Liver (tissue), 9 donors: Measurements from ENCODE around the gene ADIG. TPM values are rescaled to one million over a fixed set of nuclear protein-coding genes. Genes with fewer than 3 reads are reported as not detected.

ENCODE experiments used
- DNase-seq: peaks from one replicate; pipeline ENCODE4 v3.0.0-alpha.2; 2017; ENCODE audit warnings: low spot score
- H3K27ac ChIP-seq, 2 donors: one replicate each; pipeline ENCODE4 v1.7.0; 2013; ENCODE audit warnings: inconsistent platforms in 2 of 2, low read length in 2 of 2, control low read depth in 1 of 2, low read depth in 1 of 2, mild to moderate bottlenecking in 1 of 2
- H3K27me3 ChIP-seq, 4 donors: one replicate each; pipeline versions ENCODE4 v1.6.1 to v1.7.0; 2013; ENCODE audit warnings: low read length in 3 of 4, inconsistent platforms in 1 of 4, mild to moderate bottlenecking in 1 of 4, moderate library complexity in 1 of 4; ENCODE audit not compliant: control insufficient read depth in 4 of 4, insufficient read depth in 4 of 4
- H3K36me3 ChIP-seq, 4 donors: one replicate each; pipeline versions ENCODE4 v1.6.1 to v1.7.0; 2013; ENCODE audit warnings: low read length in 3 of 4, mild to moderate bottlenecking in 3 of 4, low read depth in 1 of 4, moderate library complexity in 1 of 4; ENCODE audit not compliant: control insufficient read depth in 4 of 4, insufficient read depth in 3 of 4
- H3K4me1 ChIP-seq, 4 donors: one replicate each; pipeline versions ENCODE4 v1.6.1 to v1.7.0; 2013; ENCODE audit warnings: low read length in 3 of 4, mild to moderate bottlenecking in 3 of 4, moderate library complexity in 1 of 4; ENCODE audit not compliant: control insufficient read depth in 4 of 4, insufficient read depth in 4 of 4
- H3K4me3 ChIP-seq, 3 donors: one replicate each; pipeline versions ENCODE4 v1.6.1 to v1.7.0; 2013; ENCODE audit warnings: low read length in 3 of 3, control low read depth in 1 of 3, low read depth in 1 of 3, mild to moderate bottlenecking in 1 of 3
- H3K9ac ChIP-seq, 2 donors: one replicate each; pipeline ENCODE4 v1.7.0; 2013; ENCODE audit warnings: low read length in 2 of 2, mild to moderate bottlenecking in 2 of 2, moderate library complexity in 2 of 2, control low read depth in 1 of 2, low read depth in 1 of 2
- H3K9me3 ChIP-seq, 4 donors: one replicate each; pipeline versions ENCODE4 v1.6.1 to v1.7.0; 2013; ENCODE audit warnings: low read length in 3 of 4; ENCODE audit not compliant: control insufficient read depth in 4 of 4
- ATF3 ChIP-seq: IDR thresholded peaks from 2 replicates; pipeline ENCODE4 v1.6.1; 2016; ENCODE audit warnings: antibody characterized with exemption
- CTCF ChIP-seq: fragments of 150-350 bp; IDR thresholded peaks from 2 replicates; pipeline ENCODE4 v1.5.1; 2017; ENCODE audit warnings: improper control_type of control experiment, low read depth, low read length; ENCODE audit not compliant: missing input control
- FOXA1 ChIP-seq: IDR thresholded peaks from 2 replicates; pipeline ENCODE4 v1.6.1; 2016; ENCODE audit warnings: antibody characterized with exemption
- FOXA2 ChIP-seq: IDR thresholded peaks from 2 replicates; pipeline ENCODE4 v1.6.1; 2016; ENCODE audit warnings: antibody characterized with exemption
- GABPA ChIP-seq, 2 donors: IDR thresholded peaks in 1 of 2; conservative IDR thresholded peaks in 1 of 2; 2 replicates each; pipeline ENCODE4 v1.6.1; 2016; ENCODE audit warnings: antibody characterized with exemption in 2 of 2, mild to moderate bottlenecking in 1 of 2, moderate library complexity in 1 of 2
- HNF4A ChIP-seq, 2 donors: conservative IDR thresholded peaks; 2 replicates each; pipeline ENCODE4 v1.6.1; 2016; ENCODE audit warnings: antibody characterized with exemption in 2 of 2, mild to moderate bottlenecking in 2 of 2
- HNF4G ChIP-seq: IDR thresholded peaks from 2 replicates; pipeline ENCODE4 v1.6.1; 2016; ENCODE audit warnings: antibody characterized with exemption
- JUND ChIP-seq, 2 donors: IDR thresholded peaks; 2 replicates each; pipeline ENCODE4 v1.6.1; 2016; ENCODE audit warnings: antibody characterized with exemption in 2 of 2
- MAX ChIP-seq: IDR thresholded peaks from 2 replicates; pipeline ENCODE4 v1.6.1; 2016; ENCODE audit warnings: antibody characterized with exemption
- NR2F2 ChIP-seq: IDR thresholded peaks from 2 replicates; pipeline ENCODE4 v1.6.1; 2016; ENCODE audit warnings: antibody characterized with exemption
- REST ChIP-seq: IDR thresholded peaks from 2 replicates; pipeline ENCODE4 v1.6.1; 2016; ENCODE audit warnings: antibody characterized with exemption, mild to moderate bottlenecking
- RXRA ChIP-seq, 2 donors: IDR thresholded peaks; 2 replicates each; pipeline ENCODE4 v1.6.1; 2017 to 2018; ENCODE audit warnings: antibody characterized with exemption in 2 of 2, mild to moderate bottlenecking in 1 of 2
- SP1 ChIP-seq: IDR thresholded peaks from 2 replicates; pipeline ENCODE4 v1.6.1; 2018; ENCODE audit warnings: antibody characterized with exemption, mild to moderate bottlenecking
- TAF1 ChIP-seq: conservative IDR thresholded peaks from 2 replicates; pipeline ENCODE4 v1.6.1; 2016; ENCODE audit warnings: antibody characterized with exemption, mild to moderate bottlenecking
- YY1 ChIP-seq: IDR thresholded peaks from 2 replicates; pipeline ENCODE4 v1.6.1; 2016; ENCODE audit warnings: antibody characterized with exemption, mild to moderate bottlenecking
- WGBS: extraction: QIAGEN DNeasy Blood & Tissue Kit; methylation state at CpG from one replicate; pipeline ENCODE4 v1.1.7; 2013; 5-methylcytosine and 5-hydroxymethylcytosine counted together
- polyA plus RNA-seq, 2 donors: library from polyadenylated mRNA; stranded (reverse) in 1 of 2; unstranded in 1 of 2; fragments of 200-250 nt in 1 of 2; fragments of >200 nt in 1 of 2; fragmentation: Nextera tagmentation in 1 of 2; extraction: Ambion mirVana in 1 of 2; gene quantifications; one replicate each; pipeline versions ENCODE4 v1.2.1 to v1.2.3, GENCODE V29; 2013 to 2015
- total RNA-seq, 2 donors: library from RNA; depleted of rRNA; stranded (reverse); fragments of >200 nt; gene quantifications; one replicate each; pipeline ENCODE4 v1.2.3, GENCODE V29; 2014
- donor health status: healthy.
- donor health status: healthy.
- donor health status: healthy.
- donor health status: healthy.
- donor health status: healthy.

ADIG gene
- total and polyA plus RNA-seq, 4 donors, result not detected

GRCh38 chr20:38625896-38626295 lies 44.9 kb downstream of the ADIG start:
- TF ChIP-seq ATF3 (no peak), JUND (IDR thresholded peaks at IDR 0.05) (no peak), YY1 (no peak), TAF1 (no peak), CTCF (no peak), SP1 (no peak), HNF4A (conservative IDR thresholded peaks at IDR 0.05) (no peak), RXRA (IDR thresholded peaks at IDR 0.05) (no peak), HNF4G (no peak), NR2F2 (no peak), MAX (no peak), FOXA2 (no peak)
- Histone ChIP-seq H3K36me3 (no peaks in the 10 kb centered on the region), H3K9ac (no peak overlapping the region), H3K4me1 (no peaks in the 10 kb centered on the region), H3K4me3 (no peak overlapping the region), H3K27me3 (no peaks in the 10 kb centered on the region), H3K27ac (no peak overlapping the region), H3K9me3 (peaks cover 0 to 4% (median 2%) of the 10 kb centered on the region in 4 donors)
- DNase-seq, result no peak

GRCh38 chr20:38626921-38627659 lies 46.1 kb downstream of the ADIG start:
- DNase-seq, result no peak
- H3K4me1 ChIP-seq, result no peaks in the 10 kb centered on the region
- TF ChIP-seq FOXA1 (no peak), GABPA (IDR thresholded peaks at IDR 0.05 in 1 of 2, conservative IDR thresholded peaks at IDR 0.05 in 1 of 2) (no peak), CTCF (no peak), TAF1 (no peak), REST (no peak), SP1 (no peak), RXRA (IDR thresholded peaks at IDR 0.05) (no peak)
- H3K27me3 ChIP-seq, result no peaks in the 10 kb centered on the region
- H3K36me3 ChIP-seq, result no peaks in the 10 kb centered on the region
- WGBS, result 95% methylated on average over 10 of the region's 10 CpGs
- no peak overlapping the region for H3K27ac ChIP-seq
- H3K4me3 ChIP-seq, result no peak overlapping the region
- H3K9ac ChIP-seq, result no peak overlapping the region
- H3K9me3 ChIP-seq, result peaks cover 0 to 4% (median 2%) of the 10 kb centered on the region in 4 donors
